Left lung (tissue), 10 donors: ENCODE data around the gene SSPN. TPM values are rescaled to one million over a fixed set of nuclear protein-coding genes. Genes with fewer than 3 reads are reported as not detected.

ENCODE experiments used
- ATAC-seq: fragments of 200-7000 bp; cut with Tn5 transposase; one replicate; pipeline ENCODE4 v1.9.1; 2020; ENCODE audit warnings: moderate library complexity
- DNase-seq, 4 donors: peaks; one replicate each; pipeline ENCODE4 v3.0.0-alpha.2; 2013 to 2020
- H3K27ac ChIP-seq, 2 donors: fragments of 200-600 bp; sonication (generic) in 1 of 2; one replicate each; pipeline versions ENCODE4 v1.5.0 to v1.8.0; 2020 to 2021
- H3K27me3 ChIP-seq, 2 donors: fragments of 200-600 bp; sonication (generic) in 1 of 2; one replicate each; pipeline versions ENCODE4 v1.5.0 to v1.8.0; 2020 to 2021
- H3K36me3 ChIP-seq, 2 donors: fragments of 200-600 bp; sonication (generic) in 1 of 2; one replicate each; pipeline versions ENCODE4 v1.5.0 to v1.8.0; 2020 to 2021
- H3K4me1 ChIP-seq, 2 donors: fragments of 200-600 bp; one replicate each; pipeline ENCODE4 v1.8.0; 2021
- H3K4me3 ChIP-seq, 2 donors: fragments of 200-600 bp; sonication (generic) in 1 of 2; one replicate each; pipeline versions ENCODE4 v1.5.0 to v1.8.0; 2020 to 2021; ENCODE audit warnings: mild to moderate bottlenecking in 1 of 2
- H3K9me3 ChIP-seq, 2 donors: fragments of 200-600 bp; sonication (generic) in 1 of 2; one replicate each; pipeline versions ENCODE4 v1.5.0 to v1.8.0; 2020 to 2021
- CTCF ChIP-seq, 2 donors: fragments of 200-600 bp; sonication (generic) in 1 of 2; IDR thresholded peaks; one replicate each; pipeline versions ENCODE4 v1.5.0 to v1.8.0; 2021; ENCODE audit warnings: antibody characterized with exemption in 2 of 2
- intact Hi-C, 2 donors: fragments of 100-400 bp; cut with DNase I; formaldehyde crosslinking; loops; one replicate each; pipeline versions ENCODE4 v1.11.2 to v1.14.2; 2022
- polyA plus RNA-seq, 6 donors: library from polyadenylated mRNA; unstranded; fragments of 120-200 nt; gene quantifications; one replicate each; pipeline ENCODE4 v1.2.1, GENCODE V29; 2013; ENCODE audit not compliant: insufficient read length in 6 of 6
- total RNA-seq, 2 donors: library from RNA; stranded (reverse); fragmentation: NEBNext Ultra II Directional; extraction: Animal tissue kit (Norgen Biotek cat#: 25700); gene quantifications; one replicate each; pipeline ENCODE4 v1.2.1, GENCODE V29; 2021
- donor health status: DM: no; HTN: yes; CAD: no.
- donor health status: DM: no; HTN: no; CAD: no.

The SSPN gene
- total and polyA plus RNA-seq, 8 donors = 6.9 to 18.6 (median 14.7) TPM

DNA sequence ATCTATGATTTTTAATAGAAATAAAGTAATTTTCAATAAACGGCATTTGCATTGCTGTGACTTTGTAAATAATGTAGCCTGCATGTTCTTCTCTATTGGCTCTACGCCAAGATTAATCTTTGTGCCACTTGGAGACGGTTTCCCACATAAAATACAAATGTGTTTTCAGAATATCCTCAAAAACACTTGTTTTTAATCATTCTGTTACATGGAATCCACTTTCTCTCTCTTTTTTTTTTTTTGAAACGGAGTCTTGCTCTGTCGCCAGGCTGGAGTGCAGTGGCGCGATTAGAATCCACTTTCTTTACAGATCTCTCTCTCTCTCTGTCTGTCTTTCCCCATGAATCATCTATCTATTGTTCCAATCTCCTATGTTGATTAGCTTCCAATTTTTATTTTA lies 22.8 kb upstream of the SSPN start:
- Histone ChIP-seq H3K27ac (no peak overlapping the region), H3K27me3 (no peaks in the 10 kb centered on the region), H3K4me3 (no peak overlapping the region), H3K9me3 (no peaks in the 10 kb centered on the region), H3K36me3 (no peaks in the 10 kb centered on the region), H3K4me1 (no peaks in the 10 kb centered on the region)
- TF ChIP-seq CTCF (IDR thresholded peaks at IDR 0.05) = no peak
- intact Hi-C loops = no loop called here
- no peak for DNase-seq
- no peak for ATAC-seq

DNA sequence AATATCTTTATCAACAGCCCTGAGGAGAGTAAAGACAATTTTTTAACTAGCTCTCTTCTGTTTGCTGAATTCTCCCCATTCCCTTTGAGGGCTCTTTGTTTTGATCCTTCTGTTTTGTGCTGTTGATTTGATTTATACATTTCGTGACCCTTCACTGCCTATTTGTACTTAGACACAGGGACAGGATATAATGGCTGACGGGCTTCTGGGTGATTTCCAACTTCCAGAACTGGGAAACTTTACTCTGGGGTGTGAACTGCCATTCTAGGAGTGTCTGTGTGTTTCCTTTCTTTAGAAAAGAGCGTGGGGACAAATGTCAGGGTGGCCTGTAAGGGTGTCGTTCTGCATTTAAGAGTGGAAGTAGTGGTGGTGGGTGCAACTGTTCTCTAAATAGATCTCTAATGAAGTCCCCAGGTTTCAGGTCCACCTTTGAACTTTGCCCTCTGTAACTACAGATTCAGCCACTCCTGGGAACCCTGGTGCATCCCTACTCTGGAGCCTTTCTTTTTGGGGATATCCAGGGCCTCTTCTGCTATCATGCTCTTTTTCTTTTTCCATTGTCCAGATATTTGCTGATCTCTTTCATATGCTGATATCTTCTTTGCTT lies 22.3 kb upstream of the SSPN start:
- no peak for ATAC-seq
- H3K4me1 ChIP-seq = no peaks in the 10 kb centered on the region
- TF ChIP-seq CTCF (IDR thresholded peaks at IDR 0.05) = no peak
- H3K27me3 ChIP-seq = no peaks in the 10 kb centered on the region
- no peak overlapping the region for H3K27ac ChIP-seq
- no peak overlapping the region for H3K4me3 ChIP-seq
- H3K9me3 ChIP-seq = no peaks in the 10 kb centered on the region
- intact Hi-C loops = no loop called here
- no peaks in the 10 kb centered on the region for H3K36me3 ChIP-seq
- DNase-seq = no peak

DNA sequence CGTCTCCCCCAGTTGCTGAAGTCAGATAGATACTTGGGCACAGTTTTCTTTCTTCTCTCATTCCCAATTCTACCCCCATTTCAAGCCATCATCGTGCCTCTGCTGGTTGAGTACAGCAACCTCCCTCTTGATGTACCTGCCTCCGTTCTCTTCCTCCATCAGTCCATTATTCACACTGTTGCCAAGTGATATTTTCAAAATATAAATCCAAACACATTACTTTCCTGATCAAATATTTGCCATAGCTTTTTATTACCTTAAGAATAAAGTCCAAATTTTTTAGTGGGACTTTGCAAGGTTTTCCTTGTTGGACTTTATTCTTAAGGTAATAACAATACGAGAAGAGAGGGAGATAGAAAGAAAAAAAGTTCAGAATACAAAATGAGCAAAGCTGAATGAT lies 18.6 kb upstream of the SSPN start:
- no peak overlapping the region for H3K4me3 ChIP-seq
- no peak overlapping the region for H3K27ac ChIP-seq
- ATAC-seq (no peak), DNase-seq (no peak)
- intact Hi-C loops = no loop called here
- no peaks in the 10 kb centered on the region for H3K36me3 ChIP-seq
- no peaks in the 10 kb centered on the region for H3K4me1 ChIP-seq
- peaks cover 0 to 4% of the 10 kb centered on the region in 2 donors for H3K27me3 ChIP-seq
- H3K9me3 ChIP-seq = no peaks in the 10 kb centered on the region
- TF ChIP-seq CTCF (IDR thresholded peaks at IDR 0.05) = no peak

DNA sequence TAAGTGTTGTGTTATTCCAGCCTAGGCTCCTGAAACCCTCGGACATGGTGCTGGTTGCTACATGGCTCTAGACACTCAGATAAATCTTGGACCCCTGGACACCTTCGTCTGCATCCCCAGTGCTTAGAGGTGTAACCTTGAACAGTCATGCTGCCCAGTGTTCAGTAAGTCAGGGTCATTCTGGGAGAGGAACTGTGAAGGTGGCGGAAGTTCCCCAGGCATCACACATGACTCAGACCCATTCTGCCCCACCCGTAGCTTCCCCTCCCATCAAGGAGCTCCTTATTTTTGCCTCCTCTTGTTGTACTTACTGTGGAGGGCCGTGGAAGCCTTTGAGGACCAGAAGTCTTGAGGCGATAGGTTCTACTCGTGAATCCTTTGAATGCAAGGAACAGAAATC lies 18.1 kb upstream of the SSPN start:
- H3K9me3 ChIP-seq = no peaks in the 10 kb centered on the region
- ATAC-seq (no peak), DNase-seq (no peak)
- H3K4me3 ChIP-seq = no peak overlapping the region
- intact Hi-C loops = no loop called here
- no peak overlapping the region for H3K27ac ChIP-seq
- no peaks in the 10 kb centered on the region for H3K4me1 ChIP-seq
- peaks cover 0 to 4% of the 10 kb centered on the region in 2 donors for H3K27me3 ChIP-seq
- H3K36me3 ChIP-seq = no peaks in the 10 kb centered on the region
- TF ChIP-seq CTCF (IDR thresholded peaks at IDR 0.05) = no peak

DNA sequence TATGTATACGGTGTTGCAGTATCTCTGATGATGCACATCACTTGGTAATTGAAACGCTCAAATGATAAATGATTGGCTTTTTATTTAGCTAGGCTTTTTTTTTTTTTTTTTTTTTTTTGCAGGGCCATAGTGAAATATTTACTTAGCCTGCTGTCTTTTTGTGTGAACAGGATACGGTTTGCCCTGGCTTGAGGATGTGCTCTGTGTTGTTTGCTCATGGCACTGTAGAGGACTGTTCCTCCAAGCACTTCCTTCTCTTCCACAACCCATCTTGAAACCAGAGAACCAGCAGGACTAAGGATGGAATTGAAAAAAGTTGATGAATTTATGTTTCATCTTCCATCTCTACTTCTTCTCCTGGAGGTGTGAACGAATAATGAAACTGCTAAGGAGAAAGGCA lies 15.5 kb upstream of the SSPN start:
- no peaks in the 10 kb centered on the region for H3K9me3 ChIP-seq
- ATAC-seq (no peak), DNase-seq (no peak)
- H3K27ac ChIP-seq = no peak overlapping the region
- TF ChIP-seq CTCF (IDR thresholded peaks at IDR 0.05) = no peak
- H3K36me3 ChIP-seq = no peaks in the 10 kb centered on the region
- no peaks in the 10 kb centered on the region for H3K4me1 ChIP-seq
- intact Hi-C loops = no loop called here
- no peak overlapping the region for H3K4me3 ChIP-seq
- H3K27me3 ChIP-seq = peaks cover 0 to 12% of the 10 kb centered on the region in 2 donors
